Activated naive CD4-positive, alpha-beta T cell treated with anti-CD3 and anti-CD28 coated beads, Interleukin-2, amount 50 U/mL, for 16 hours (primary cell): ENCODE measurements around the gene NFKB1.
A peak's percentile ranks its signal among the peaks of the same experiment; 100 is the strongest.
"Not testable (repeated sequence)": the region's sequence is repeated elsewhere in the genome, so short reads cannot be mapped to it uniquely, and the experiment has no call there.

Experiments used
- DNase-seq: peaks from one replicate; pipeline ENCODE4 v3.0.0-alpha.2; 2020

NFKB1 gene, protein sequence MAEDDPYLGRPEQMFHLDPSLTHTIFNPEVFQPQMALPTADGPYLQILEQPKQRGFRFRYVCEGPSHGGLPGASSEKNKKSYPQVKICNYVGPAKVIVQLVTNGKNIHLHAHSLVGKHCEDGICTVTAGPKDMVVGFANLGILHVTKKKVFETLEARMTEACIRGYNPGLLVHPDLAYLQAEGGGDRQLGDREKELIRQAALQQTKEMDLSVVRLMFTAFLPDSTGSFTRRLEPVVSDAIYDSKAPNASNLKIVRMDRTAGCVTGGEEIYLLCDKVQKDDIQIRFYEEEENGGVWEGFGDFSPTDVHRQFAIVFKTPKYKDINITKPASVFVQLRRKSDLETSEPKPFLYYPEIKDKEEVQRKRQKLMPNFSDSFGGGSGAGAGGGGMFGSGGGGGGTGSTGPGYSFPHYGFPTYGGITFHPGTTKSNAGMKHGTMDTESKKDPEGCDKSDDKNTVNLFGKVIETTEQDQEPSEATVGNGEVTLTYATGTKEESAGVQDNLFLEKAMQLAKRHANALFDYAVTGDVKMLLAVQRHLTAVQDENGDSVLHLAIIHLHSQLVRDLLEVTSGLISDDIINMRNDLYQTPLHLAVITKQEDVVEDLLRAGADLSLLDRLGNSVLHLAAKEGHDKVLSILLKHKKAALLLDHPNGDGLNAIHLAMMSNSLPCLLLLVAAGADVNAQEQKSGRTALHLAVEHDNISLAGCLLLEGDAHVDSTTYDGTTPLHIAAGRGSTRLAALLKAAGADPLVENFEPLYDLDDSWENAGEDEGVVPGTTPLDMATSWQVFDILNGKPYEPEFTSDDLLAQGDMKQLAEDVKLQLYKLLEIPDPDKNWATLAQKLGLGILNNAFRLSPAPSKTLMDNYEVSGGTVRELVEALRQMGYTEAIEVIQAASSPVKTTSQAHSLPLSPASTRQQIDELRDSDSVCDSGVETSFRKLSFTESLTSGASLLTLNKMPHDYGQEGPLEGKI

DNA sequence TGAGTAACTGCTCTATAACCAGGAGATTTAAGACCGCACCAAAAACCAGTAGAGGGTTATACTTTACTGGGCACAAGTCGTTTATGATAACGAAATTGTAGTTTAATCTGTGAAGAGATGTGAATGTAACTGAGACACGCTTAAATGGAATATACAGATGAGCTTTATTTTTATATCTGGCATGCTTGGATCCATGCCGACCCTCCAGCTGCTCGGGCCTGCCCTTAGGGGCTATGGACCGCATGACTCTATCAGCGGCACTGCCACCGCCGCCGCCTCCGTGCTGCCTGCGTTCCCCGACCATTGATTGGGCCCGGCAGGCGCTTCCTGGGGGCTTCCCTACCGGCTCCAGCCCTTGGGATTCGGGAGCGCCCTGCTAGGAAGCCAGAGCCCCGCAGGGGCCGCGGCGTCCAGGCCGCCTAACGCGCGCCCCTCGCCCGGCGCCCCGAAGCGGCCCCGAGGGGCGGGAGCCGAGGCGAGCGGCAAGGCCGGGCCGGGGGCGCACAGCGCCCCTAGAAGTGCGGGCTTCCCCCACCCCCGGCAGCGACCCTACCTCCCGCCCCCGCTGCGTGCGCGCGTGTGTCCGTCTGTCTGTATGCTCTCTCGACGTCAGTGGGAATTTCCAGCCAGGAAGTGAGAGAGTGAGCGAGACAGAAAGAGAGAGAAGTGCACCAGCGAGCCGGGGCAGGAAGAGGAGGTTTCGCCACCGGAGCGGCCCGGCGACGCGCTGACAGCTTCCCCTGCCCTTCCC lies at the start of gene NFKB1:
NFKB1 (plus strand) TSS at position 664 of the 751 bp plus-strand sequence. CDS start 24,160 bp downstream, outside the sequence.
- peak; percentile 85 for DNase-seq

DNA sequence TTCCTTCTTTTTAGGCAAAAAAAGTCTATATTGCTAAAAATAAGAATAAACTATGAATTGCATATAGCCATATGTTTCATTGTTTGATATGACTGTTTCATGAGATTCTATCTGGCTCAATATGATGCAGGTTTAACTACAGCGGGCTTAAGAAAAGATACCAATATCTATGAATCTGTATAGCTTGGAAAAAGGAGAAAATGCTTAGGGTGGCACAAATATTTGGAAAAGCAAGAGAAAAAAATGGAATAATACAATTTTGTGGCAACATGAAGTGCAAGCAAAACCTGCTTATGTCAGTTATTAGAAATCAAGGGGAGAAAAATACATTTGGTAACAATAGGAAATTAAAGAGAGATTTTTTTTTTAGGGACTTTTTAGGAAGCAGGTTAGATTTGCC lies 48.3 kb upstream of the NFKB1 start:
- no peak for DNase-seq

DNA sequence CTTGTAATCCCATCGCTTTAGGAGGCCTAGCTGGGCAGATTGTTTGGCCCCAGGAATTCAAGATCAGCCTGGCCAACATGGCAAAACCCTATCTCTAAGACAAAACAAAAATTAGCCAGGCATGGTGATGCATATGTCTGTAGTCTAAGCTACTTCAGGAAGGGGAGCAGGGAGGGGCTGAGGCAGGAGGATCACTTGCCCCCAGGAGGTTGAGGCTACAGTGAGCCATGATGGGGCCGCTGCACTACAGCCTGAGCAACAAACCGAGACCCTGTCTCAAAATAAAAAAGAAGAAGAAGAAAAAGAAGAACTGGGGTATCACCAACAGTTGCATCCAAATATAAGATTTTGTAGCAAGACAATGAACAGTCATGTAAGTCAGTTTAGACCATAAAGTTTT lies 47.3 kb upstream of the NFKB1 start:
- DNase-seq, result no peak

DNA sequence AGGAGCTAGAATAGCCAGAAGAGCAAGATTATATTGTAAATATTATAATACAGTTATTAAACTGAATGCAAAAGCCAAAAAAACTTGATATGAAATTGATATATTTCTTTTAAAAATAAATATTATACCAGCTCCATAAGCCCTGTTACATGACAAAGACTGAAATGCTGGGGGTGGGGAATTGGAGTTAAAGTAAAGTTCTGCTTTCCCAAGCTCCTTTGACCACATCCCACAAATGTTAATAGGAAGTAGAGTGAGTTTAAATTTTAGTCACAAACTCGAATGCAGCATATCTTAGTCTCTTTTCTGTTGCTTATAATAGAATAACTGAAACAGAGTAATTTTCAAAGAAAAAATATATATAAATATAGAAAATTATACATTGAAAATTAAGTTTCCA lies 46.9 kb upstream of the NFKB1 start:
- DNase-seq, result no peak

DNA sequence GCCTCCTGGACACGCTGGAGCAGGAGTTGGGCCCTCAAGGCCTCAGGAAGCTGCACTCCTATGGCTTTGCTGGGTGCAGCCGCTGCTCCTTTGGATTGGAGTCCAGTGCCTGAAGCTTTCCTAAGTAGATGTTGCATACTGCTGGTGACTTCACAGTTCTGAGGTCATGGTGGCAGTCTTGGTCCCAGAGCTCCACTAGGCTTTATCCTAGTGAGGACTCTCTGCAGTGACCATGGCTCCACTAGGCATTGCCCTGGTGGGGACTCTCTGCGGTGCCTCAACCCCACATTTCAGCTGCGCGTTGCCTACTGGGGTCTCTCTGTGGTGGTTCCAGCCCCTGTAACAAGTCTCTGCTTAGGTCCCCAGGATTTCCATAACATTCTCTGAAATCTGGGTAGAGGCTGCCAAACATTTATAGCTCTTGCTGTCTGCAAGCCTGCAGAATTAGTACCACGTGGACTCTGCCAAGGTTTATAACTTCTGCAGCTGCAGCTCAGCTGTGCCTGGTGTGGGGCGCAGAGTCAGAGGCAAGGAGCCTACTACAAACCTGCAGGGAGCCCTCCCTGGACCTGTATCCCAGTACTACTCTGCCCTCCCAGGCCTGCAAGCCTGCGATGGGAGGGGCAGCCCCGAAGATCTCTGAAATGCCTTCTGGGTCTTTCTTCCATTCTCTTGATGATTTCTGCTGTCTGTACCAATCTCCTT lies 46.0 kb upstream of the NFKB1 start:
- no peak for DNase-seq

DNA sequence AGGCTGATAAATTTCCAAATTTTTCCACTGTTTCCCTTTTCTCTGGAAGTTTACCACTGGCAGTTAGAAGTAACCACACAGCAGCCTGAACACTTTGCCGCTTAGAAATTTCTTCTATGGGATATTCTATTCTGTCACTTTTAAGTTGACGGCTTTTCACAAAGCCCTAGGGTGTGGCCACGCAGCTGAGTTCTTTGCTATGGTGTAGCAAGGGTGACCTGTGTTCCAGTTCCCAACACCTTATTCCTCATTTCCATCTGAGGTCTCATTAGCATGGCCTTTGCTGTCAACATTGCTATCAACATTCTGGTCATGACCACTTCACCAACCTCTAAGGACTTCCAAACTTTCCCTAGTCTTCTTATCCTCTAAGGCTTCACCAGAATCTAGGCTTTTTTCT lies 45.4 kb upstream of the NFKB1 start:
- no peak for DNase-seq

DNA sequence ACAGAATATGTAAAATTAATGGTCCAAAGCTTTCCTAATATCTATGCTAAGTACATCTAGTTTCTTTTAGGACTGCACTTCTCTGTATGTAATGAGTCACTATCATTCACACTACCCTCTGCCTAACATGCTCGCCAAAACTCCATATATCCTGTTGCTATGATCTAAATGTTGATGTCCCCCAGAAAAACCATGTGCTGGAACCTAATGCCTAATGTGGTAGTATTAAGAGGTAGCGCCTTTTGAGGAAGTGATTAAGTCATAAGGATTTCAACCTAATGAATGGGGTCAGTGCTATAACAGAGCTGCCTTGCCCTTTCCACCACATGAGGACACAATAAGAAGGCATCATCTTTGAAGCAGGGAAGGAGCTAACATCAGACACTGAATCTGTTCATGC lies 34.9 kb upstream of the NFKB1 start:
- no peak for DNase-seq

DNA sequence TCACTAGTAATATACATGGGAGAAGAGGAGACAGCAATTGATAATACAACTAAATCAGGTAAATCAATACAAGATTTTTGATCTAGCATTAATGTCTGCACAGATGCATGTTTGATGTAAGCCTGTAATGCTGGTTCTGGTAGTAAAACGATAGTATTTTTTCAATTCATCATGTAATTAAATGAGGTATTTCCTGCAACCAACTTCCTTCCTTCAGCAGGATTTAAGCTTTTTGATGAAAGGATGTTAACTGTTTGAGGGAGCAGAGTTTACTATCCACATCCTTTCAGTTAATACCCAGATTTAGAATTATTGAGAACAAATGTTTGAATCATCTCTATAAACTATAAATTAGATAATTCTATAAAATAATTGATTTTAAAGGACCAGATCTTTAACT lies 31.4 kb upstream of the NFKB1 start:
- no peak for DNase-seq

DNA sequence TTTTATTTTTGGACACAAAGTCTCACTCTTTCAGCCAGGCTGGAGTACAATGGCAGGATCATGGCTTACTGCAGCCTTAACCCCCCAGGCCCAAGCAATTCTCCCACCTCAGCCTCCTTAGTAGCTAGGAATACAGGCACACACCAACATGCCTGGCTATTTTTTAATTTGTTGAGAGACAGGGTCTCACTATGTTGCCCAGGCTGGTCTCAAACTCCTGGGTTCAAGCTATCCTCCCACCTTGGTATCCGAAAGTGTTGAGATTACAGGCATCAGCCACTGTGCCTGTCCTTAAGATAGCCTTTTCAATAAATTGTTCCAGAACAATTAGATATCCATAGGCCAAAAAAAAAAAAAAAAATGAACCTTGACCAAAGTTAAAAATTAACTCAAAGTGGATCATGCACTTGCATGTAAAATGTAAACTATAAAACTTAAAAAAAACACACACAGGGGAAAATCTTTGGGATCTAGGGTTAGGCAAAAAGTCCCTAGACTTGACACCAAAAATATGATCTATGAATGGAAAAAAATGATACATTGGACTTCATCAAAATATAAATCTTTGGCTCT lies 28.6 kb upstream of the NFKB1 start:
- DNase-seq, result no peak

DNA sequence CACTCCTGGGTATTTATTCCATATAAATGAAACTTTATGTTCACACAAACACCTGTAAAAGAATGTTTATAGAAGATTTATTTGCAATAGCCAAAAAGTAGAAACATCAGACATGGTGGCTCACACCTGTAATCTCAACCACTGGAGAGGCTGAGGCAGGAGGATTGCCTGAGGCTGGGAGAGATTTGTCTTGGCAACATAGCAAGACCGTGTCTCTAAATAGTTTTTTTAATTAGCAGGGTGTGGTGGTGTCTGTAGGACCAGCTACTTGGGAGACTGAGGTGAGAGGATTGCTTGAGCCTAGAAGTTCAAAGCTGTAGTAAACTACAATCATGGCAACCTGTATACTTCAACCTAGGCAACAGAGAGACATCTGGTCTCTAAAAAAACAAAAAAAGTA lies 27.7 kb upstream of the NFKB1 start:
- DNase-seq, result no peak

DNA sequence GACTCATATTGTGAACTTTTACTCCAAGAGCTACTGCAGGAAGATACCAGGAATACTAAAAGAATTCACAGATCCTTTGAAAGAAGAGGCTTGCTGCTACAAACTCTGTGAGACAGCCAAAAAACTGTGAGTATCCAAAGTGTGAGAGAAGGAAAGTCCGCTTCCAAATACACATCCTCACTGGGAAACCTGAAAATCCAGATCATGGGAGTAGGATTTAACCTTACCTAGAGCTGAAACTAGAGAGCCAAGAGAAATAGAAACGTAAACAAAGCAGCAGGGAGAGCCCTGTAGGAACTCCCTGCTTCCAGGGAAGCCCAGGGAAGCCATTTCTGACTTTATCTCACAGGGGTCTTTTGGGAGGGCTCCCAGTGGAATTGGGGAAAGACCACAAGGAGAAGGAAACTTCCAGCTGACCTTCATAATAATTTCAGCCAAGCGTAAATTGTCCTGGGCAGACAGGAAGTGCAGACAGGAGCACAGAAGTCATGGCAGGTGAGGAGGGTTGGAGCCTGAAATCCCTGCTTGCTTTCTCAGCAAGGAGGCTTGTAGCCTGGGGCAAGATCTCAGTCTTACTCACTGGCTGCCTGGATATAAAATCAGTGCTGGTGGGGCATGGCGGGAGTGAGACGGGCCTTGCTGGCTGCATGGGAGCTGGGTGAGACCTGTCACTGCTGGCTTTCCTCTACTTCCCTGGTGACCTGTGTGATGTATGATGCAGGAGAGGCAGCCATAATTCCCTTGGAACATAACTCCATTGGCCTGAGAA lies 26.2 kb upstream of the NFKB1 start:
- no peak for DNase-seq

DNA sequence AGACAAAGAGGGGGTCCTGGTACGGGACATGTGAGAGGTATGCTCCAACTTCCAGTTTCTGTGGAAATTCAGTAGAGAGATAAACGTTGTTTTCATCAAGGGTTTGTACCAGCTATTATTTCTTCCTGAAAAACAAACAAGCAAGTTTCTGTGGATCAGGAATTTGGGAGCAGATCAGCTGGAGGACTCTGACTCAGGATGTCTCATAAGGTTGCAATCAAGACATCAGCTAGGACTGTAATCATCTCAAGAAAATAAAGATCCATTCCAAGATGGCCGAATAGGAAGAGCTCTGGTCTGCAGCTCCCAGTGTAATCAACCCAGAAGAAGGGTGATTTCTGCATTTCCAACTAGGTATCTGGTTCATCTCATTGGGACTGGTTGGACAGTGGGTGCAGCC lies 23.5 kb upstream of the NFKB1 start:
- DNase-seq, result no peak

DNA sequence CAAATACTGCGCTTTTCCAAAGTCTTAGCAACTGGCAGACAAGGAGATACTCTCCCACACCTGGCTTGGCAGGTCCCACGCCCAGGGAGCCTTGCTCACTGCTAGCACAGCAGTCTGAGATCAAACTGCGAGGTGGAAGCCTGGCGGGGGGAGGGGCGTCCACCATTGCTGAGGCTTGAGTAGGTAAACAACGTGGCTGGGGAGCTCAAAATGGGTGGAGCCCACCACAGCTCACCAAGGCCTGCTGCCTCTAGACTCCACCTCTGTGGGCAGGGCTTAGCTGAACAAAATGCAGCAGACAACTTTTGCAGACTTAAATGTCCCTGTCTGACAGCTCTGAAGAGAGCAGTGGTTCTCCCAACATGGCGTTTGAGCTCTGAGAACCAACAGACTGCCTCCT lies 23.0 kb upstream of the NFKB1 start:
- no peak for DNase-seq

DNA sequence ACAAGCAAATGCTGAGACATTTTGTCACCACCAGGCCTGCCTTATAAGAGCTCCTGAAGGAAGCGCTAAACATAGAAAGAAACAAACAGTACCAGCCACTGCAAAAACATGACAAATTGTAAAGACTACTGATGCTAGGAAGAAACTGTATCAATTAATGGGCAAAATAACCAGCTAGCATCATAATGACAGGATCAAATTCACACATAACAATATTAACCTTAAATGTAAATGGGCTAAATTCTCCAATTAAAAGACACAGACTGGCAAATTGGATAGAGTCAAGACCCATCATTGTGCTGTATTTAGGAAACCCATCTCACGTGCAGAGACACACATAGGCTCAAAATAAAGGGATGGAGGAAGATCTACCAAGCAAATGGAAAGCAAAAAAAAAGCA lies 21.3 kb upstream of the NFKB1 start:
- not testable (repeated sequence) for DNase-seq

DNA sequence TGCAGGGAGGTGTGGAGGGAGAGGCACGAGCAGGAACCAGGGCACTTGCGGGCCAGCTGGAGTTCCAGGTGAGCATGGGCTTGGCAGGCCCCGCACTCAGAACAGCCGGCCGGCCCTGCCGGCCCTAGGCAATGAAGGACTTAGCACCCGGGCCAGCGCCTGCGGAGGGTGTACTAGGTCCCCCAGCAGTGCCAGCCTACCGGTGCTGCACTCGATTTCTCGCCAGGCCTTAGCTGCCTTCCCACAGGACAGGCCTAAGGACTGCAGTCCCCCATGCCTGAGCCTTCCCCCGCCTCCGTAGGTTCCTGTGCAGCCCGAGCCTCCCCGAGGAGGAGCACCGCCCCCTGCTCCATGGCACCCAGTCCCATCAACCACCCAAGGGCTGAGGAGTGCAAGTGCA lies 18.0 kb upstream of the NFKB1 start:
- no peak for DNase-seq

DNA sequence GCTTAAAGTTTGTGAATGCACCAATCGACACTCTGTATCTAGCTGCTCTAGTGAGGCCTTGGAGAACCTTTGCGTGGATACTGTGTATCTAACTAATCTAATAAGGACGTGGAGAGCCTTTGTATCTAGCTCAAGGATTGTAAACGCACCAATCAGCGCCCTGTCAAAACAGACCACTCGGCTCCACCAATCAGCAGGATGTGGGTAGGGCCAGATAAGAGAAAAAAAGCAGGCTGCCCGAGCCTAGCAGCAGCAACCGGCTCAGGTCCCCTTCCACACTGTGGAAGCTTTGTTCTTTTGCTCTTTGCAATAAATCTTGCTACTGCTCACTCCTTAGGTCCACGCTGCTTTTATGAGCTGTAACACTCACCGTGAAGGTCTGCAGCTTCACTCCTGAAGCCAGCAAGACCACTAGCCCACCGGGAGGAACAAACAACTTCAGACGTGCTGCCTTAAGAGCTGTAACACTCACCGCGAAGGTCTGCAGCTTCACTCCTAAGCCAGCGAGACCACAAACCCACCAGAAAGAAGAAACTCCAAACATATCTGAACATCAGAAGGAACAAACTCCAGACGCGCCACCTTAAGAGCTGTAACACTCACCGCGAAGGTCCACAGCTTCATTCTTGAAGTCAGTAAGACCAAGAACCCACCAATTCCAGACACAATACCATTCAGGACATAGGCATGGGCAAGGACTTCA lies 17.0 kb upstream of the NFKB1 start:
- DNase-seq, result not testable (repeated sequence)

DNA sequence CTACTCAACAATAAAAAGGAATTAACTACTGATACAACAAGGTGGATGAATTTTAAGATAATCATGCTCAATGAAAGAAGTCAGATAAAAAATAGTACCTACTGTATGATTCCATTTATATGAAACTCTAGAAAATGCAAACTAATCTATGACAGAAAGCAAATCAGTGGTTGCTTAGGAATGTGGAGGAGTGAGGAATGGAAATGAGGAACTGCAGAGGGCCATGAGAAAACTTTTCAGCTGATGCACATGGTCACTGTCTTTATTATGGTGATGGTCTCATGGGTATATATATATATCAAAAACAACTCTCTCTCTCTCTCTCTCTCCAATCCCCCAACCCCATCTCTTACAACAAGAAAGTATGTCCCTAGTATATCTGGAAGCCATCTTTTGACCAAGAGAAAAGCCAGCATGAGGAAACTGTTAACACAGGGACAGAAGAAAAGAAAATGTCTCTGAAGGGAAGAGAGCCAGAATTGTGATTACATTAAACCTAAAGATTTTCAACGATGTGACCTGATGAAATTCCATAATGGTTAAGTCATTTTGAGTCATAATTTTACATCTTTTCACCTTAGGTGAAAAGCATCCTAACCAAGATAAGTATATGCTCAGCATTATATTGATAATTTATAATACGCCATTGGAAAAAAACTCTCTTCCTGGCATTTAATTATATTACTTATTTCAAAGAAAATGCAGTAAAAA lies 8.5 kb upstream of the NFKB1 start:
- DNase-seq, result no peak

DNA sequence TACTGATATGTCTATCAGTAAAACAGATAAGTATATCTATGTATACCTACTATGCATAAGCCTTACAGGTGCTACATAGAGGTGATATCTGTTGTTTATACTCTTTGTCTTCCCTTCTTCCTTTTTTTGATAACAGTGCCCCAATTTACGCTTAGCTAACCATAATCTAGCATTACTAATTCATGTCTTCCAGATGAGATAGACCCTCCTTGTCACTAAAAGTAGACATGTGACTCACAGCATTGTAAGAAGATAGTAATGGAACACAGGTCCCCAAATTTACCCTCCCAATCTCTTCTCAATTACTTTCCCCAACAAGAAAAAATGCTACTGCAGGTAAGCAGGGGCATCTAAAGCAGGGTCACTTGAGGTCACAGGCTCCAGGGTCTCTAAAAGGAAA lies 7.9 kb upstream of the NFKB1 start:
- no peak for DNase-seq

DNA sequence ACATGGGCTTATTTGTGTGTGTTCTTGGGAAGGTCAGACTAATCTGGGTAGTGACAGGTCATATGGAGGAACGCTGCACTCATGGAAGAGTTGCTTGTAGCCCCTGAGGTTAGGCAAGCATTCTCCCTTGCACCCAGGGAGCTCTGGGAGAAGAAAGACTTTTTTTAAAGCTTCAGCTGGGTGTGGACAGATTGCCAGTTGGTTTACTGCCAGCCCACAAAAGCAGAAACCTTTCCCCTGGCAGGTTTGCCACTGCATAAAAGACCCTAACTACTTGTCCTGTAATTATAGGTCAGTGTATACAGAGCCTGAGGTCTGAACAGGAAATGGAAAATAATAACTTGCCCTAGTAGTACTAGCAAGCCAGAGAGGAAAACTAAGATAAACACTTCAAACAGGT lies 7.4 kb upstream of the NFKB1 start:
- DNase-seq, result no peak

DNA sequence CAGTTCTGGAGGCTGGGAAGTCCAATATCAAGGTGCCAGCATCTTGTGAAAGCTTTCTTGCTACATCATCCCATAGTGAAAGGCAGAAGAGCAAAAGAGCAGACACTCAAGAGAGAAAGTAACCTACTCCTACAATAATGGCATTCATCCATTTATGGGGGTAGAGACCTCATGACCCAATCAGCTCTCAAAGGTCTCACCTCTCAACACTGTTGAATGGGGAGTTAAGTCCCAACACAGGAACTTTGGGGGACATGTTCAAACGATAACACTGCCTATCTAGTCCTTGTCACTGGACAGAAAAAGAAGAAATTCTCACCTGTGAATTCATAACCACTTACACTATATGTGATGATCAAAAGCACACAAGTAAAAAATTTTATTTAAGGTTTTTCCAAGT lies 6.6 kb upstream of the NFKB1 start:
- no peak for DNase-seq
